HEK293 (cell line): ENCODE measurements around the gene POLR1H.
A peak's percentile ranks its signal among the peaks of the same experiment; 100 is the strongest.

Experiments used
- CTCF ChIA-PET: fragments of 350-600 bp; formaldehyde crosslinking; extraction: SDS; loops from one replicate; lab custom pipeline; 2021; ENCODE audit warnings: antibody characterized with exemption; lab: Yijun Ruan, JAX
- POLR2A ChIA-PET: fragments of 300-600 bp; formaldehyde crosslinking; extraction: SDS; loops from one replicate; lab custom pipeline; 2020; ENCODE audit warnings: antibody characterized with exemption, inconsistent platforms; lab: Yijun Ruan, JAX
- H3K27ac ChIP-seq: fragments of 200-500 bp; sonication (Bioruptor generic); 2 replicates; pipeline ENCODE4 v1.5.1; 2014; ENCODE audit warnings: low read depth, low read length, control low read depth, inconsistent platforms; ENCODE audit errors: extremely low read depth
- H3K36me3 ChIP-seq, 2 experiments: fragments of 200-500 bp in 1 of 2; sonication (Bioruptor generic) in 1 of 2; 1 replicate in 1 of 2; 2 replicates in 1 of 2; pipeline ENCODE4 v1.5.1; 2014 to 2017; ENCODE audit warnings: inconsistent platforms in 2 of 2, low read length in 2 of 2; ENCODE audit not compliant: control insufficient read depth in 2 of 2, insufficient read depth in 1 of 2
- H3K4me1 ChIP-seq: fragments of 200-500 bp; sonication (Bioruptor generic); 2 replicates; pipeline ENCODE4 v1.5.1; 2014; ENCODE audit warnings: mild to moderate bottlenecking, low read length, inconsistent platforms; ENCODE audit not compliant: control insufficient read depth, insufficient read depth
- H3K4me3 ChIP-seq: 2 replicates; pipeline ENCODE4 v1.5.1; 2011; ENCODE audit warnings: low read depth, mild to moderate bottlenecking, control low read depth, low read length, moderate library complexity
- H3K9me3 ChIP-seq: fragments of 200-500 bp; sonication (Bioruptor generic); 2 replicates; pipeline ENCODE4 v1.5.1; 2014; ENCODE audit warnings: low read depth, low read length, inconsistent platforms; ENCODE audit not compliant: control insufficient read depth, insufficient read depth
- EGR2 ChIP-seq: fragments of 450-650 bp; formaldehyde crosslinking; IDR thresholded peaks from 2 replicates; pipeline ENCODE4 v1.5.1; 2016; ENCODE audit warnings: low read depth, missing biosample characterization, missing genetic modification characterization
- GFI1B ChIP-seq: fragments of 450-650 bp; formaldehyde crosslinking; IDR thresholded peaks from 2 replicates; pipeline ENCODE4 v1.5.1; 2016; ENCODE audit warnings: missing biosample characterization, missing genetic modification characterization
- HOXA7 ChIP-seq: sonication (generic); formaldehyde crosslinking; IDR thresholded peaks from 2 replicates; pipeline ENCODE4 v1.8.1; 2022; ENCODE audit warnings: missing genetic modification reagents, borderline replicate concordance
- SALL2 ChIP-seq: fragments of 450-650 bp; formaldehyde crosslinking; IDR thresholded peaks from 2 replicates; pipeline ENCODE4 v1.5.0; 2017; ENCODE audit warnings: missing biosample characterization, mild to moderate bottlenecking, missing genetic modification characterization, borderline replicate concordance
- ZNF10 ChIP-seq: fragments of 450-650 bp; formaldehyde crosslinking; IDR thresholded peaks from 2 replicates; pipeline ENCODE4 v1.5.1; 2017; ENCODE audit warnings: missing biosample characterization, missing genetic modification characterization
- ZNF16 ChIP-seq: fragments of 450-650 bp; formaldehyde crosslinking; IDR thresholded peaks from 2 replicates; pipeline ENCODE4 v1.5.1; 2016; ENCODE audit warnings: low read depth, missing biosample characterization, missing genetic modification characterization
- ZNF266 ChIP-seq: fragments of 450-650 bp; formaldehyde crosslinking; IDR thresholded peaks from 2 replicates; pipeline ENCODE4 v1.5.1; 2016; ENCODE audit warnings: missing biosample characterization, missing genetic modification characterization, low read depth
- ZNF302 ChIP-seq: fragments of 450-650 bp; formaldehyde crosslinking; IDR thresholded peaks from 2 replicates; pipeline ENCODE4 v1.5.1; 2016; ENCODE audit warnings: missing biosample characterization, missing genetic modification characterization, low read depth
- ZNF354C ChIP-seq: fragments of 450-650 bp; formaldehyde crosslinking; IDR thresholded peaks from 2 replicates; pipeline ENCODE4 v1.5.1; 2016; ENCODE audit warnings: missing biosample characterization, missing genetic modification characterization, low read depth, borderline replicate concordance
- ZNF391 ChIP-seq: fragments of 450-650 bp; formaldehyde crosslinking; IDR thresholded peaks from 2 replicates; pipeline ENCODE4 v1.5.1; 2016; ENCODE audit warnings: low read depth, missing biosample characterization, missing genetic modification characterization, borderline replicate concordance
- ZNF561 ChIP-seq: fragments of 450-650 bp; IDR thresholded peaks from 2 replicates; pipeline ENCODE4 v1.5.1; 2018; ENCODE audit warnings: missing biosample characterization, missing genetic modification characterization, borderline replicate concordance
- ZNF623 ChIP-seq: fragments of 450-650 bp; formaldehyde crosslinking; IDR thresholded peaks from 2 replicates; pipeline ENCODE4 v1.5.1; 2016; ENCODE audit warnings: missing biosample characterization, missing genetic modification characterization
- ZNF624 ChIP-seq: fragments of 450-650 bp; formaldehyde crosslinking; IDR thresholded peaks from 2 replicates; pipeline ENCODE4 v1.5.1; 2017; ENCODE audit warnings: missing biosample characterization, missing genetic modification characterization
- ZNF626 ChIP-seq: fragments of 450-650 bp; sonication (Bioruptor Pico); formaldehyde crosslinking; IDR thresholded peaks from 2 replicates; pipeline ENCODE4 v1.5.1; 2018; ENCODE audit warnings: missing biosample characterization, missing genetic modification characterization, inconsistent platforms
- ZNF629 ChIP-seq: fragments of 450-650 bp; formaldehyde crosslinking; IDR thresholded peaks from 2 replicates; pipeline ENCODE4 v1.5.1; 2017; ENCODE audit warnings: missing biosample characterization, missing genetic modification characterization
- ZNF701 ChIP-seq: fragments of 450-650 bp; formaldehyde crosslinking; IDR thresholded peaks from 2 replicates; pipeline ENCODE4 v1.5.1; 2016; ENCODE audit warnings: missing biosample characterization, missing genetic modification characterization
- TF ChIP-seq, protein P1 (sequence below): fragments of 450-650 bp; formaldehyde crosslinking; IDR thresholded peaks from 2 replicates; pipeline ENCODE4 v1.5.1; 2016; ENCODE audit warnings: missing biosample characterization, missing genetic modification characterization
- TF ChIP-seq, protein P2 (sequence below): fragments of 450-650 bp; formaldehyde crosslinking; IDR thresholded peaks from 2 replicates; pipeline ENCODE4 v1.5.1; 2017; ENCODE audit warnings: missing biosample characterization, missing genetic modification characterization
- TF ChIP-seq, protein P3 (sequence below): fragments of 450-650 bp; formaldehyde crosslinking; IDR thresholded peaks from 2 replicates; pipeline ENCODE4 v1.5.1; 2016; ENCODE audit warnings: missing biosample characterization, missing genetic modification characterization
- TF ChIP-seq, protein P4 (sequence below): fragments of 450-650 bp; formaldehyde crosslinking; IDR thresholded peaks from 2 replicates; pipeline ENCODE4 v1.5.1; 2016; ENCODE audit warnings: missing biosample characterization, missing genetic modification characterization
- TF ChIP-seq, protein P5 (sequence below): fragments of 450-650 bp; IDR thresholded peaks from 2 replicates; pipeline ENCODE4 v1.5.1; 2018; ENCODE audit warnings: missing biosample characterization, mild to moderate bottlenecking, missing genetic modification characterization

POLR1H gene

DNA sequence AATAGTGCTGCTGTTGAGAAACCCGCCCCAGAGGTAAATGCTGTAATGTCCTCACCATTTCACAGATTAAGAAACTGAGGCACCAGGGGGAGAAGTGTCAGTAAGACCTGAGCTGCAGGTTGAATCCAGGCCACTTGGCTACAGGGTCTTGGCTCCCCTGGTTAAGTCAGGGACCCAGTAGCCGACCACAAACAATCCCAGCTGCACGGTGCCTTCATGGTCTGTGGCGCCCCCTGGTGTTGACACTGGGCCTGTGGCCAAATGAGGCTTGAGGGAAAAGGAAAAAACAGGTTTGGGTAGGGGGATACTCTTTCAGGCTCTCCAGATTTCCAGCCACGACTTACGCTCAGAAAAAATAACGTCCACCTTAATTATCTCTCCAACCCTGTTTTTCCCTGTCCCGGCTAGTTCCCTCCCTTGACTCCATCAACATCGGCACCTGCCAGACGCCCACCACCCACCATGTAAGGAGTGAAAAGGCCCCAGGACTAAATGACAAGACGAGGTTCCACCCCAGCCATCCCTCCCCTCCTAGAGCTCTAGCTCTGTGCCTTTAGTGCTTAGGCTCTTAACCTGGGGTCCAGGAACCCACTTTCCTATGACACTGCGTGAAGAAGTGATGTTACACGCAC, 47.7 kb upstream of the POLR1H start (continued):
- TF ChIP-seq GFI1B (tag by site-specific recombination): 0 out of 2 replicates have a peak, but pooled peaks have one; percentile 26
- TF ChIP-seq, protein P1, sequence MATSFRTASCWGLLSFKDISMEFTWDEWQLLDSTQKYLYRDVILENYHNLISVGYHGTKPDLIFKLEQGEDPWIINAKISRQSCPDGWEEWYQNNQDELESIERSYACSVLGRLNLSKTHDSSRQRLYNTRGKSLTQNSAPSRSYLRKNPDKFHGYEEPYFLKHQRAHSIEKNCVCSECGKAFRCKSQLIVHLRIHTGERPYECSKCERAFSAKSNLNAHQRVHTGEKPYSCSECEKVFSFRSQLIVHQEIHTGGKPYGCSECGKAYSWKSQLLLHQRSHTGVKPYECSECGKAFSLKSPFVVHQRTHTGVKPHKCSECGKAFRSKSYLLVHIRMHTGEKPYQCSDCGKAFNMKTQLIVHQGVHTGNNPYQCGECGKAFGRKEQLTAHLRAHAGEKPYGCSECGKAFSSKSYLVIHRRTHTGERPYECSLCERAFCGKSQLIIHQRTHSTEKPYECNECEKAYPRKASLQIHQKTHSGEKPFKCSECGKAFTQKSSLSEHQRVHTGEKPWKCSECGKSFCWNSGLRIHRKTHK (tag by site-specific recombination): no peak

DNA sequence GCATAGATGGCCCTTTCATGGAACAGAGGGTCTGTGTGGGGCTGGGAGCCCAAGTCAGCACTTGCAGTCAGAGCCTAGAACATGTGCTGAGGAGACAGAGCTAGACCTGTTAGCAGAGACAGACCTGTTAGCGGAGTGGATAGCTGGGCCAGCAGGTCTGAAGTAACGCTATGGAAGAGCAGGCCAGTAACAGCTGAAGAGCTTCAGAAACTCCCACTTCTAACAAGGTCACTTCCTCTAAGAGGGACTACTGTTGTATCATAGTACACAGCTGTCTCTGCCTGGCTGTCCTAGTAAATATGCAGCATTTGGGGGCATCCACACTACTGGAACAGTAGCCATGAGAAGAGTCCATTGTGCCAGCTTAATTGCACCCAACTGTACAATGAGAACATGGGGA, 41.2 kb upstream of the POLR1H start:
- CTCF ChIA-PET: interaction anchor here (0.6 to 1.7 kb wide), 4 partner anchors 156 to 638 kb away, joined by 3 to 7 read pairs (median 4); no protein-coding TSS in a partner anchor

DNA sequence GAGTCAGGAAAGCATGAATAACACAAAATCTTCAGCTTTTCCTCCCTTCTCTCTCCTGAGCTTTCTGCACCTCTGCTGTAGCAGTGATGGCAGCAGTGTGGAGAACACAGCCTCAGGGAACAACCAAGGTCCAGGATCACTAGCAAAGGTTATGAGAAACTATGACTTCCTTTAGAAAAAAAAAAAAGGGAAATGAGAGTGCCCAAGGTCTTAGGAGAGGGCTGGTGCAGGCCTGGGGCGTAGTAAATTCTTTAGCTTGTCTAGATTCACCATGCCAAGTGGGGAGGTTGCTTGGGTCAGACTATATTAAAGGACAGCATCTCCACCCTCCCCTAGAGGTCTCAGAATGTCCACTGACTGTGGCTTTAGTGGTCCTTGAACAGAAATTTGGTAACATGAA, 40.4 kb upstream of the POLR1H start:
- TF ChIP-seq, protein P2, sequence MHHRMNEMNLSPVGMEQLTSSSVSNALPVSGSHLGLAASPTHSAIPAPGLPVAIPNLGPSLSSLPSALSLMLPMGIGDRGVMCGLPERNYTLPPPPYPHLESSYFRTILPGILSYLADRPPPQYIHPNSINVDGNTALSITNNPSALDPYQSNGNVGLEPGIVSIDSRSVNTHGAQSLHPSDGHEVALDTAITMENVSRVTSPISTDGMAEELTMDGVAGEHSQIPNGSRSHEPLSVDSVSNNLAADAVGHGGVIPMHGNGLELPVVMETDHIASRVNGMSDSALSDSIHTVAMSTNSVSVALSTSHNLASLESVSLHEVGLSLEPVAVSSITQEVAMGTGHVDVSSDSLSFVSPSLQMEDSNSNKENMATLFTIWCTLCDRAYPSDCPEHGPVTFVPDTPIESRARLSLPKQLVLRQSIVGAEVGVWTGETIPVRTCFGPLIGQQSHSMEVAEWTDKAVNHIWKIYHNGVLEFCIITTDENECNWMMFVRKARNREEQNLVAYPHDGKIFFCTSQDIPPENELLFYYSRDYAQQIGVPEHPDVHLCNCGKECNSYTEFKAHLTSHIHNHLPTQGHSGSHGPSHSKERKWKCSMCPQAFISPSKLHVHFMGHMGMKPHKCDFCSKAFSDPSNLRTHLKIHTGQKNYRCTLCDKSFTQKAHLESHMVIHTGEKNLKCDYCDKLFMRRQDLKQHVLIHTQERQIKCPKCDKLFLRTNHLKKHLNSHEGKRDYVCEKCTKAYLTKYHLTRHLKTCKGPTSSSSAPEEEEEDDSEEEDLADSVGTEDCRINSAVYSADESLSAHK: no peak
- TF ChIP-seq SALL2: no peak
- no peak for TF ChIP-seq ZNF391 (tag by site-specific recombination)
- Histone ChIP-seq H3K9me3 (no peaks in the 10 kb centered on the region), H3K4me3 (no peak overlapping the region), H3K27ac (no peak overlapping the region), H3K4me1 (no peaks in the 10 kb centered on the region), H3K36me3 (peaks cover 0 to 12% of the 10 kb centered on the region in 2 experiments; a peak in 2 of 3 replicates)
- POLR2A ChIA-PET: no interaction called here
- CTCF ChIA-PET: interaction anchor here (1.1 to 1.7 kb wide), 3 partner anchors 83 to 324 kb away, joined by 3 to 7 read pairs (median 4); no protein-coding TSS in a partner anchor

More for the DNA sequence above, 41.2 kb upstream of the POLR1H start:
- Histone ChIP-seq H3K4me1 (no peaks in the 10 kb centered on the region), H3K36me3 (peaks cover 0 to 12% of the 10 kb centered on the region in 2 experiments; a peak in 2 of 3 replicates)
- POLR2A ChIA-PET: no interaction called here
- TF ChIP-seq, protein P3, sequence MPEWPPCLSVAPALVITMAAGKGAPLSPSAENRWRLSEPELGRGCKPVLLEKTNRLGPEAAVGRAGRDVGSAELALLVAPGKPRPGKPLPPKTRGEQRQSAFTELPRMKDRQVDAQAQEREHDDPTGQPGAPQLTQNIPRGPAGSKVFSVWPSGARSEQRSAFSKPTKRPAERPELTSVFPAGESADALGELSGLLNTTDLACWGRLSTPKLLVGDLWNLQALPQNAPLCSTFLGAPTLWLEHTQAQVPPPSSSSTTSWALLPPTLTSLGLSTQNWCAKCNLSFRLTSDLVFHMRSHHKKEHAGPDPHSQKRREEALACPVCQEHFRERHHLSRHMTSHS (tag by site-specific recombination): no peak
- TF ChIP-seq EGR2 (tag by site-specific recombination): no peak
- TF ChIP-seq HOXA7 (CRISPR knock-in tag): no peak
- no peak for TF ChIP-seq ZNF623 (tag by site-specific recombination)
- TF ChIP-seq, all 188 proteins: peak for 0
- H3K4me3 ChIP-seq: no peak overlapping the region
- H3K27ac ChIP-seq: no peak overlapping the region
- no peaks in the 10 kb centered on the region for H3K9me3 ChIP-seq

DNA sequence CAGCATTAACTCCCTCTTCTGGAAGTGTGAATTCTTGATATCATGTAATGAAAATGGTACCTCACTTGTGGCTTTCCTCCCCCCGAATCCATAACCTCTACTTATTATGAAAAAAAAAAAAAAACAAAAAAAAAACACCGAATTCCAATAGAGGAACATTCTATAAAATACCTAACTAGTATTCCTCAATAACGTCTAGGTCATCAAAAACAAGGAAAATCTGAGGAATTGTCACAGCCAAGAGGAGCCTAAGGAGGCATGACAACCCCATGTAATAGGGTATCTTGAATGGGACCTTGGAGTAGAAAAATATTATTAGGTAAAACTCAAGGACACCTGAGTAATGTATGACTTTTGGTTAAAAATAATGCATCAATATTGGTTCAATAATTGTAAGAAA, 38.9 kb upstream of the POLR1H start:
- Histone ChIP-seq H3K4me3 (no peak overlapping the region), H3K9me3 (no peaks in the 10 kb centered on the region), H3K27ac (no peak overlapping the region), H3K4me1 (no peaks in the 10 kb centered on the region), H3K36me3 (peaks cover 0 to 12% of the 10 kb centered on the region in 2 experiments; a peak in 2 of 3 replicates)
- POLR2A ChIA-PET: no interaction called here
- CTCF ChIA-PET: interaction anchor here (0.7 kb wide), 1 partner anchor 214 kb away, joined by 3 read pairs; no protein-coding TSS in a partner anchor
- TF ChIP-seq ZNF626 (tag by site-specific recombination) (no peak), ZNF629 (tag by site-specific recombination) (no peak), ZNF561 (tag by site-specific recombination) (no peak), ZNF354C (tag by site-specific recombination) (no peak), ZNF624 (no peak), ZNF10 (tag by site-specific recombination) (no peak), ZNF701 (no peak), ZNF302 (no peak), ZNF16 (no peak), ZNF266 (tag by site-specific recombination) (no peak)
- TF ChIP-seq, protein P4, sequence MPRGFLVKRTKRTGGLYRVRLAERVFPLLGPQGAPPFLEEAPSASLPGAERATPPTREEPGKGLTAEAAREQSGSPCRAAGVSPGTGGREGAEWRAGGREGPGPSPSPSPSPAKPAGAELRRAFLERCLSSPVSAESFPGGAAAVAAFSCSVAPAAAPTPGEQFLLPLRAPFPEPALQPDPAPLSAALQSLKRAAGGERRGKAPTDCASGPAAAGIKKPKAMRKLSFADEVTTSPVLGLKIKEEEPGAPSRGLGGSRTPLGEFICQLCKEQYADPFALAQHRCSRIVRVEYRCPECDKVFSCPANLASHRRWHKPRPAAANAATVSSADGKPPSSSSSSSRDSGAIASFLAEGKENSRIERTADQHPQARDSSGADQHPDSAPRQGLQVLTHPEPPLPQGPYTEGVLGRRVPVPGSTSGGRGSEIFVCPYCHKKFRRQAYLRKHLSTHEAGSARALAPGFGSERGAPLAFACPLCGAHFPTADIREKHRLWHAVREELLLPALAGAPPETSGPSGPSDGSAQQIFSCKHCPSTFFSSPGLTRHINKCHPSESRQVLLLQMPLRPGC (tag by site-specific recombination): no peak
- TF ChIP-seq, protein P5, sequence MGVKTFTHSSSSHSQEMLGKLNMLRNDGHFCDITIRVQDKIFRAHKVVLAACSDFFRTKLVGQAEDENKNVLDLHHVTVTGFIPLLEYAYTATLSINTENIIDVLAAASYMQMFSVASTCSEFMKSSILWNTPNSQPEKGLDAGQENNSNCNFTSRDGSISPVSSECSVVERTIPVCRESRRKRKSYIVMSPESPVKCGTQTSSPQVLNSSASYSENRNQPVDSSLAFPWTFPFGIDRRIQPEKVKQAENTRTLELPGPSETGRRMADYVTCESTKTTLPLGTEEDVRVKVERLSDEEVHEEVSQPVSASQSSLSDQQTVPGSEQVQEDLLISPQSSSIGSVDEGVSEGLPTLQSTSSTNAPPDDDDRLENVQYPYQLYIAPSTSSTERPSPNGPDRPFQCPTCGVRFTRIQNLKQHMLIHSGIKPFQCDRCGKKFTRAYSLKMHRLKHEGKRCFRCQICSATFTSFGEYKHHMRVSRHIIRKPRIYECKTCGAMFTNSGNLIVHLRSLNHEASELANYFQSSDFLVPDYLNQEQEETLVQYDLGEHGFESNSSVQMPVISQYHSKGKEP: no peak
